ENCODE results near the gene REPIN1.
"Not testable (repeated sequence)": the region's sequence is repeated elsewhere in the genome, so short reads cannot be mapped to it uniquely, and the experiment has no call there.

Gene REPIN1

GRCh38 chr7:150382123-150382843, 13.7 kb downstream of the REPIN1 start:
- H3K4me3 ChIP-seq (ENCODE audit: control insufficient read depth, low read depth, low read length), result no peak overlapping the region
- no peak for DNase-seq (ENCODE audit: low read depth)
- TF ChIP-seq CTCF (IDR thresholded peaks at IDR 0.05; ENCODE audit: control insufficient read depth, insufficient read depth, low read depth, low read length, missing control alignments), result no peak

GRCh38 chr7:150382844-150383225, 14.2 kb downstream of the REPIN1 start:
- TF ChIP-seq CTCF (IDR thresholded peaks at IDR 0.05; ENCODE audit: control insufficient read depth, insufficient read depth, low read depth, low read length, missing control alignments), result no peak
- no peak overlapping the region for H3K4me3 ChIP-seq (ENCODE audit: control insufficient read depth, low read depth, low read length)
- DNase-seq (ENCODE audit: low read depth), result no peak

- DNase-seq (ENCODE audit: low read depth), result no peak
- H3K4me3 ChIP-seq (ENCODE audit: control insufficient read depth, low read depth, low read length), result no peak overlapping the region
- TF ChIP-seq CTCF (IDR thresholded peaks at IDR 0.05; ENCODE audit: control insufficient read depth, insufficient read depth, low read depth, low read length, missing control alignments), result no peak
Observed at GRCh38 chr7:150383710-150384397, 15.2 kb downstream of the REPIN1 start.

GRCh38 chr7:150384406-150385301, 16.0 kb downstream of the REPIN1 start:
- H3K4me3 ChIP-seq (ENCODE audit: control insufficient read depth, low read depth, low read length), result no peak overlapping the region
- DNase-seq (ENCODE audit: low read depth), result no peak
- TF ChIP-seq CTCF (IDR thresholded peaks at IDR 0.05; ENCODE audit: control insufficient read depth, insufficient read depth, low read depth, low read length, missing control alignments), result no peak

- no peak for TF ChIP-seq CTCF (IDR thresholded peaks at IDR 0.05; ENCODE audit: control insufficient read depth, insufficient read depth, low read depth, low read length, missing control alignments)
- no peak overlapping the region for H3K4me3 ChIP-seq (ENCODE audit: control insufficient read depth, low read depth, low read length)
- no peak for DNase-seq (ENCODE audit: low read depth)
Observed at GRCh38 chr7:150385302-150385723, 16.7 kb downstream of the REPIN1 start.

- DNase-seq (ENCODE audit: low read depth); H3K4me3 ChIP-seq (ENCODE audit: control insufficient read depth, low read depth, low read length): not testable (repeated sequence)
Observed at GRCh38 chr7:150385884-150386283, 17.3 kb downstream of the REPIN1 start.
